GM12864 (cell line): ENCODE data around the gene SQOR.
A peak's percentile ranks its signal among the peaks of the same experiment; 100 is the strongest.

Experiments
- DNase-seq: peaks from one replicate; pipeline ENCODE4 v3.0.0-alpha.2; 2011; ENCODE audit warnings: low read depth
- H3K4me3 ChIP-seq: 2 replicates; pipeline ENCODE4 v1.5.1; 2011; ENCODE audit warnings: mild to moderate bottlenecking, low read depth, low read length, control low read depth
- TF ChIP-seq, protein P1 (sequence below): IDR thresholded peaks from 2 replicates; pipeline ENCODE4 v1.5.1; 2011; ENCODE audit warnings: low read depth, mild to moderate bottlenecking, moderate library complexity, low read length, control low read depth, inconsistent platforms; ENCODE audit errors: missing control alignments

The SQOR gene

DNA sequence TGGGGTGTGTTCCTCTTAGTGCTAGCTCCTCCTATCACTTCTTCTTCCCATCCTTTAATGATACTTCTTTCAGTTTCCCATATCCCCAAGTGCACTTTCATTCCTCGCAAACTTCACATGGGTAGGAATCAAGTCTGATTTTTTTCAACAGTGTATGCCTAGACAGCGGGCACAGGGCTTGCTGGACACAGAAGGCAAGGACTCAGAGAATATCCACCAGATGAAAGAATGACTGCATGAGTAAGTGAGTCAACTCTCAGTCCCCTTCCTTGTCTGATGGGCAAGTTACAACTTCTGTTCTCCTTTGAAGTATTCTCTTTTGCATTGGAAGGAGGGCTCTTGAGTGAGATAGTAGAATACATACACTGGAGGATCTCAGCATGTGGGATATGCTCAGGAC is 3.1 kb upstream of the SQOR start:
- TF ChIP-seq, protein P1, sequence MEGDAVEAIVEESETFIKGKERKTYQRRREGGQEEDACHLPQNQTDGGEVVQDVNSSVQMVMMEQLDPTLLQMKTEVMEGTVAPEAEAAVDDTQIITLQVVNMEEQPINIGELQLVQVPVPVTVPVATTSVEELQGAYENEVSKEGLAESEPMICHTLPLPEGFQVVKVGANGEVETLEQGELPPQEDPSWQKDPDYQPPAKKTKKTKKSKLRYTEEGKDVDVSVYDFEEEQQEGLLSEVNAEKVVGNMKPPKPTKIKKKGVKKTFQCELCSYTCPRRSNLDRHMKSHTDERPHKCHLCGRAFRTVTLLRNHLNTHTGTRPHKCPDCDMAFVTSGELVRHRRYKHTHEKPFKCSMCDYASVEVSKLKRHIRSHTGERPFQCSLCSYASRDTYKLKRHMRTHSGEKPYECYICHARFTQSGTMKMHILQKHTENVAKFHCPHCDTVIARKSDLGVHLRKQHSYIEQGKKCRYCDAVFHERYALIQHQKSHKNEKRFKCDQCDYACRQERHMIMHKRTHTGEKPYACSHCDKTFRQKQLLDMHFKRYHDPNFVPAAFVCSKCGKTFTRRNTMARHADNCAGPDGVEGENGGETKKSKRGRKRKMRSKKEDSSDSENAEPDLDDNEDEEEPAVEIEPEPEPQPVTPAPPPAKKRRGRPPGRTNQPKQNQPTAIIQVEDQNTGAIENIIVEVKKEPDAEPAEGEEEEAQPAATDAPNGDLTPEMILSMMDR = no peak
- DNase-seq = no peak
- H3K4me3 ChIP-seq = no peak overlapping the region

DNA sequence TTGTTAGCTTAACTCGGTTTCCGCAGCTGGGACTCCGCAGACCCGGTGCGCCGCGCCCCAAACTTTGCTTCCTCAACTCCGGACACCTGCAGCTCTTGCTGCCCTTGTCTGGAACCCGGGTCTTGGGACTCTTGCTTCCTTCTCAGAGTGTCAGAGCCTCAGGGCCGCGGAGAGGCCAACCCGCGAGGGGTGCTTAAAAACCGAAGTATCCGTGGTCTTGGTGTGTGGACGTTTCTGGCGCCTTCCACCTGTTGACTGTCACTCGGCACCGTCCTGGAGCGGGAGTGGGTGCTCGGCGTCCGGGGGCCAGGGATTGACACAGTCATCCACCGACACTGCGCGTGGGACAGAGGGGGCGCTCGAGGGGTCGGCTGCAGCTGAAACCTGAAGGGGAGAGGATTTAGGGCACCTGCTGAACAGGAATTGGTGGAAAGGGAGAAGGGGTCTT is 386 bp downstream of the SQOR start:
- TF ChIP-seq, protein P1 = peak; percentile 67
- peak; percentile 29 for DNase-seq
- H3K4me3 ChIP-seq = peak overlapping the region; percentile 78

DNA sequence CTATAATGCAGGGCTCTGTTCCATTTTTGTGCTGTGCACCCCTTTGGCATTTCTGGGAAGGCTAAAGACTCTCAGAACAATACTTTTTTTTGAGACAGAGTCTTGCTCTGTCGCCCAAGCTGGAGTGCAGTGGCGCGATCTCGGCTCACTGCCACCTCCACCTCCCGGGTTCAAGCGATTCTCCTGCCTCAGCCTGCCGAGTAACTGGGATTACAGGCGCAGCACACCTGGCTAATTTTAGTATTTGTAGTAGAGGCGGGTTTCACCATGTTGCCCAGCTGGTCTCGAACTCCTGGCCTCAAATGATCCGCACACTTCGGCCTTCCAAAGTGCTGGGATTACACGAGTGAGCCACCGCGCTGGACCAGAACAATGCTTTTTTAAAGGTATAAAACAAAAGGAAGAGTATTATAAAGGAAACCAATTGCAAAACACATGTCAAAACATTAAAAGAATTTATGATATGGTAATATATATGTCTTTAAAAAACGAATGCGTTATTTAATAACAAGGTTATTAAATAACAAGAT is 999 bp downstream of the SQOR start:
- peak overlapping the region; percentile 78 for H3K4me3 ChIP-seq
- no peak for DNase-seq
- TF ChIP-seq, protein P1 = no peak

DNA sequence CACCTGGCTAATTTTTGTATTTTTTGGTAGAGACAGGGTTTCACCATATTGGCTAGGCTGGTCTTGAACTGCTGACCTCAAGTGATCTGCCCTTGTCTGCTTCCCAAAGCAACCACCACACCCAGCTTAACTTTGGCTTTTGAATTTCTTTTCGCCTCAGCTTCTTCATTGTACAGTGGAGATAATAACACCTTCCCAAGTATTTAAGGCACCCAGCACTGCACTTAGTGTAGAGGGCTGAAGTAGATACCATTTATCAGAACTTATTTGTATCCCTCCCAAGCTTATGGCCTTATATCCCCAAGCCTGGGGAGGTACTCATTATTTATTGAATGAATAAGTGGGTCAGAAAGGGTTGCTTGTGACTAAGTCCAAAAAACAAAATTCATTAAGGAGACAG is 2.3 kb downstream of the SQOR start:
- DNase-seq = no peak

GRCh38 chr15:45637552-45638033 is 2.8 kb downstream of the SQOR start:
- DNase-seq = peak; percentile 82
- peak overlapping the region; percentile 28; the same call in 1 of the 2 replicates for H3K4me3 ChIP-seq
- TF ChIP-seq, protein P1 = no peak

More for the DNA sequence above, 2.3 kb downstream of the SQOR start:
- TF ChIP-seq, protein P1 = no peak
- peak overlapping the region; percentile 5; the same call in 1 of the 2 replicates for H3K4me3 ChIP-seq

DNA sequence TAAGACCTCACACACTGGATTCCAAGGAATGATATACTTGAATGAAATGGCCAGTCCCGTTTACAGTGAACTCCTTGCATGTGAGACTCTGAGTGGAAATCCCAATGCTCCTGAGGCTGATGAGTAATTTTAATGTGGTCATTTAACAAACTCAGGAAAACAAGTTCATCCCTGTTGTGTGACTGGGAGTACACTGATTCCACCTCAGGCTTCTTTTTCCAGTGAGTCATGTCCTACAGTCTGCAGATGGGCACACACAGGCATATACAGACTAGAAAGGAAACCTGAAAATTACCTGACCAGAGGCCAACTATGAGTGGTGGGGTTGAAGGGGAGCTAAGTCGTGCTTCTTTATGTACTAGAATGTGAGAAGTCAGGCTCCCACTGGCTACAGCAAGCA is 5.8 kb downstream of the SQOR start:
- TF ChIP-seq, protein P1 = no peak
- no peak for DNase-seq
- no peak overlapping the region for H3K4me3 ChIP-seq

DNA sequence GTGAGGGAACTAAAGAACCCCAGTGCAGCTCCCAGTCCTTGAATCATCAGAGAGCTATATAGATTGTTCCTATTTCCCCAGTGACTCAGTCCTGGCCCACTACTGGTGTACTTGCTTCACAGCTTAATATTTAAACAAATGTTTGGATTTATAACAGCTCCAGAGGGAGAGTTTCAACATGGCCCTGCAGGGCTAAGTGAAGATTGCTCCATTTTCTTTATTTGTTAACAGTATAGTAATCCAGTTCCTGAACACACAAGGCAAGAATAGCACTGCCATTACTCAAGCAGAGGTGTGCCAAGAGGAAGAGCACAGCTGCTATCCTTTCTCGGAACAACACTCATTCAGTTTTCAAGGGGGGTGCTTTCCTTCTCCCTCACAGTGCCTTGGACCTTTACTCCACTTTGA is 6.5 kb downstream of the SQOR start:
- TF ChIP-seq, protein P1 = no peak
- no peak for DNase-seq
- H3K4me3 ChIP-seq = no peak overlapping the region
